ENCODE data around the gene NAGLU.

Gene NAGLU

GRCh38 chr17:42563143-42563509 lies 27.1 kb downstream of the NAGLU start:
- peak overlapping the region; percentile 79 for H3K27ac ChIP-seq
- no peak for TF ChIP-seq CTCF (conservative IDR thresholded peaks at IDR 0.05)

DNA sequence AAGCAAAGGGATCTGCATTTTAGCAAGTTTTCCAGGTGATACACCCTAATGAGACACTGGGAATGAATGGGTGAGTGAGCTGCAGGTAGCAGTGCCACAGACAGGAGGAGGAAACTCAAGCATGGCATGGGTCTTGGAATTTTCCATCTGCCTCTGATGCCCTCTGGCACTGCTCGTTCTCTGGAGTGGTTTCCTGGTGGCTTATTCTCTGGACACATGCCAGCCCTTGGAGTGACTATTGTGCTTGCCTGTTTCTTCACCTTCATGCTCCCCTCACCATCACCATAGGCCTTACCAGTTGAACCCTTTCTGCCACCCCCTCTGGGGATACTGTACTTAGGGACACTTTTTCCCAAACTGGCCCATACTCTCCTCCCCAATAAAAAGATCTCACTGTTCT lies 27.5 kb downstream of the NAGLU start:
- H3K27ac ChIP-seq = peak overlapping the region; percentile 79
- no peak for TF ChIP-seq CTCF (conservative IDR thresholded peaks at IDR 0.05)

- no peak for TF ChIP-seq CTCF (conservative IDR thresholded peaks at IDR 0.05)
- H3K27ac ChIP-seq = peak overlapping the region; percentile 79; the same call in 1 of the 2 replicates
These were observed 27.9 kb downstream of the NAGLU start for GRCh38 chr17:42563950-42564349.

DNA sequence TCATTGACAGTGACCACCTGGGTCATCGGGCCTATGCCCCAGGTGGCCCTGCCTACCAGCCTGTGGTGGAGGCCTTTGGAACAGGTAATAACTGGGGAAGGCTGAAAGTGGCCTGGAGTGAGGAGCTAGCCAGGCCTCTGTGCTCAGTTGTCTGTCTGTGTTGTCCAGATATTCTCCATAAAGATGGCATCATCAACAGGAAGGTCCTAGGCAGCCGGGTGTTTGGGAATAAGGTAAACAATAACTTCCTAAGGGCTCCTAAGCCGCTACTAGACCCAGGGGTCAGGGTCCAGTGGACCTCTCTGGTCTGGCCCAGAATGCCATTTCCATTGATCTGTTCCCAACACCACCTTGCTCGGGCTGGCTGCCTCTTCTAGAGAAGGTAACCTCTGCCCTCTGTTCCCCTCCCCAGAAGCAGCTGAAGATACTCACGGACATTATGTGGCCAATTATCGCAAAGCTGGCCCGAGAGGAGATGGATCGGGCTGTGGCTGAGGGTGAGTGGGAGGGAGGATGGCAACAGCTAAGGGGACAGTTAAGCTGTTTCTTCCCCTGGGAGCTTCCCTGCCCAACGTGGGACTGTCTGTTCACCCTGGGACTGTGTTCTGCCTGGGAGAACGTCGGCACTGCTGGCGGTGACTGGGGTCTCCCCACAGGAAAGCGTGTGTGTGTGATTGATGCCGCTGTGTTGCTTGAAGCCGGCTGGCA lies 28.9 kb downstream of the NAGLU start:
- peak overlapping the region; percentile 79; the same call in 1 of the 2 replicates for H3K27ac ChIP-seq

GRCh38 chr17:42565523-42566214 lies 29.6 kb downstream of the NAGLU start:
- H3K27ac ChIP-seq = peak overlapping the region; percentile 82
- TF ChIP-seq CTCF (conservative IDR thresholded peaks at IDR 0.05) = no peak

More for the DNA sequence above, 28.9 kb downstream of the NAGLU start:
- TF ChIP-seq CTCF (conservative IDR thresholded peaks at IDR 0.05) = no peak

DNA sequence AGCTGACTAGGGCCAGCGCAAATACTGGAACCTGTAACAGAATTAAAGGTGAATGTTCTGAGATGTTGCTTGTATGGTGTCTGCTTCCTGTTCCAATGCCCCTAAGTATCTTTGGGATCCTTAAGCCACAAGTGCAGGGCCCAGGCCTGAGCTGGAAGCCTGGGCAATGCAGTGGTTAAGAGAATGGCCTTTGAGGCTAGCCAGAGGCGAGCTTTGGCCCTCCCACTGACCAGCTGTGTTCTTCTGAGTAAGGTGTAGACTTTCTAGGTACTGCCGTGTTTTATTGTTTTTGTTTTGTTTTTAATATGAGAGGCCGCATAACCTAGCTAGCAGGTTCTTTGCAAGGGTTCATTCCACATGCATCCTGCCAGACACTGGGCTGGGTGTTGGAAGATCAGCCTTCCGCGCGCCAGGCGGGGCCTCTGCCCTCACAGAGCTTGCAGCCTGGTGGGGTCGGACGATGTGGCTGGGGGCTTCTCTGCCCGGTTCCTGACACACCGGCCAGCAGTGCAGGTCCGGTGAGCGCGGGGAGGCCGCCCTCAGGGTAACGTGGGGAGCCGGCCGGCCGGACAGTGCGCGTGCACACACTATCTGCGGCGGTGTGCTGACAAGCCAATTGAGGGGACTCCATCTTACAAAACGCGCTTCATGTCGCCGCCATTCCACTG lies 30.3 kb downstream of the NAGLU start:
- TF ChIP-seq CTCF (conservative IDR thresholded peaks at IDR 0.05) = no peak
- peak overlapping the region; percentile 82 for H3K27ac ChIP-seq

DNA sequence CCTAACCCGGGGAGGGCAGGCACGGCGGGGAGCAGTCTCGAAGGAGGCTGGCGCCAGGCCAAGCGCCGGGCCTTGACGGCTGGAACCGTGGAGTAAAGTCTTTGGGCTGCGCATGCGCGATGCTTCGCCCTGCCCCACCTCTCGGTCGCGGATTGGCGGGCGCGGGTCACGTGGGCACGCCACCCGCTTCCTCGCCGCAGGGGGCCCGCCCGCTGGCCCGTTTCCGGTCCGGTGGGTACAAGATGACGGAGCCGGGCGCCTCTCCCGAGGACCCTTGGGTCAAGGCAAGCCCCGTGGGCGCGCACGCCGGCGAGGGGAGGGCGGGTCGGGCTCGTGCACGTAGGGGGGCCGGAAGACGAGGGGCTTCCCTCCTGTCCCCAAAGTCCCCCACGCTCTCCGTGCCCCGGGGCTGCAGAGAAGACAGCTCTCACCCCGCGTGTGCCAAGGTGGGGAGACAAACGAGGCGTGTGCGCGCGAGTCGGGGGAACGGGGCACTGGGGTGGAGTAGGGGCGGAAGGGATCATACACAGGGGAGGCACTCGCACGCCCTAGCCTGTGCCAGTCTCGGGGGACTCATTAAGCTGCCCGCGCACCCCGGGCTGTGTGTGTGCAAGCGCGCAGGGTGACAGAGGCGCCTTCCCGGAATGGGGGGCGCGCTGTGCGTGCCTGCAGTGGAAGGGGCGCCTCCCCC lies 31.0 kb downstream of the NAGLU start, which contains the start of gene MLX:
TSS of gene MLX (plus strand) at position 218 of the 691 bp plus-strand sequence. CDS start at position 243, 25 bp downstream.
- TF ChIP-seq CTCF (conservative IDR thresholded peaks at IDR 0.05) = no peak
- peak within 1 kb of the TSS; percentile 82 for H3K27ac ChIP-seq

Measured in VCaP (cell line).